Transverse colon (tissue), 4 donors: ENCODE data around the gene VPS52.

Source experiments
- EP300 ChIP-seq: sonication (generic); formaldehyde crosslinking; IDR thresholded peaks from one replicate; pipeline ENCODE4 v1.6.1; 2017; ENCODE audit warnings: antibody characterized with exemption, low read depth
- POLR2A ChIP-seq: fragments of 450-650 bp; IDR thresholded peaks from one replicate; pipeline ENCODE4 v1.6.1; 2016; ENCODE audit warnings: antibody characterized with exemption, mild to moderate bottlenecking, moderate library complexity
- POLR2AphosphoS5 ChIP-seq, 3 donors: sonication (generic); formaldehyde crosslinking; IDR thresholded peaks; one replicate each; pipeline ENCODE4 v1.6.1; 2016; ENCODE audit warnings: antibody characterized with exemption in 3 of 3
- TF ChIP-seq, protein P1 (sequence below), 5 experiments: fragments of 200-600 bp in 3 of 5; fragments of 450-650 bp in 2 of 5; sonication (generic) in 3 of 5; IDR thresholded peaks; 1 replicate in 2 of 5; 2 replicates in 3 of 5; pipeline ENCODE4 v1.5.1; 2016 to 2017; ENCODE audit warnings: antibody characterized with exemption in 5 of 5, inconsistent platforms in 3 of 5, mild to moderate bottlenecking in 2 of 5, moderate library complexity in 1 of 5

- TF ChIP-seq, protein P1, sequence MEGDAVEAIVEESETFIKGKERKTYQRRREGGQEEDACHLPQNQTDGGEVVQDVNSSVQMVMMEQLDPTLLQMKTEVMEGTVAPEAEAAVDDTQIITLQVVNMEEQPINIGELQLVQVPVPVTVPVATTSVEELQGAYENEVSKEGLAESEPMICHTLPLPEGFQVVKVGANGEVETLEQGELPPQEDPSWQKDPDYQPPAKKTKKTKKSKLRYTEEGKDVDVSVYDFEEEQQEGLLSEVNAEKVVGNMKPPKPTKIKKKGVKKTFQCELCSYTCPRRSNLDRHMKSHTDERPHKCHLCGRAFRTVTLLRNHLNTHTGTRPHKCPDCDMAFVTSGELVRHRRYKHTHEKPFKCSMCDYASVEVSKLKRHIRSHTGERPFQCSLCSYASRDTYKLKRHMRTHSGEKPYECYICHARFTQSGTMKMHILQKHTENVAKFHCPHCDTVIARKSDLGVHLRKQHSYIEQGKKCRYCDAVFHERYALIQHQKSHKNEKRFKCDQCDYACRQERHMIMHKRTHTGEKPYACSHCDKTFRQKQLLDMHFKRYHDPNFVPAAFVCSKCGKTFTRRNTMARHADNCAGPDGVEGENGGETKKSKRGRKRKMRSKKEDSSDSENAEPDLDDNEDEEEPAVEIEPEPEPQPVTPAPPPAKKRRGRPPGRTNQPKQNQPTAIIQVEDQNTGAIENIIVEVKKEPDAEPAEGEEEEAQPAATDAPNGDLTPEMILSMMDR (IDR thresholded peaks at IDR 0.05), result no peak
- TF ChIP-seq POLR2A, result no peak
- no peak for TF ChIP-seq POLR2AphosphoS5 (IDR thresholded peaks at IDR 0.05)
- TF ChIP-seq EP300, result no peak
These were observed 15.6 kb upstream of the VPS52 start for GRCh38 chr6:33286946-33287914.
